SK-N-MC (cell line): ENCODE measurements around the gene CCSAP.

ENCODE experiments used
- EZH2 ChIP-seq: fragments of 200-600 bp; sonication (generic); IDR thresholded peaks from one replicate; pipeline ENCODE4 v1.6.1; 2017; ENCODE audit warnings: antibody characterized with exemption
- FOXP2 ChIP-seq: optimal IDR thresholded peaks from 2 replicates; pipeline ENCODE3; 2011; ENCODE audit warnings: mild to moderate bottlenecking, moderate library complexity; ENCODE audit not compliant: insufficient read depth; ENCODE audit errors: extremely low read length, control extremely low read depth
- POLR2AphosphoS5 ChIP-seq: IDR thresholded peaks from 2 replicates; pipeline ENCODE4 v1.6.1; 2012; ENCODE audit warnings: mild to moderate bottlenecking, low read depth, low read length, borderline replicate concordance

DNA sequence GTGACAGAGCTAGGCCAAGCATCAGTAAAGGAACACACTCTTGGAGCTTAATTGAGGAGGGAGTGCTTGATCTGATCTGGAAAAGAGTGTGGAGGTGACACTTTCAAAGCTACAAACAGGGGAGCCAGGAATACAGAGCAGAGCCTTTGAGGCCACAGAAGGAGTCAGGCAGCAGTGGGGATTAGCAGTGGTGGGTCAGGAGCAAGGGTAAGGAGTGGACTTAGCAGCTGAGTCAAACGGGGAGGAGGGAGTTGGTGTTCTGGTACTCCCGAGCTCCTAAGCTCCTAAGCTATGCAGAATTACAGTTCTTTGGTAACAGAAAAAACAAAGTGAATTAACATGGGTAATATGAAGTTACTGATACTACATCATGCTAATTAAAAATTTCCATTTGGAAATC lies 57.4 kb downstream of the CCSAP start:
- TF ChIP-seq EZH2, result no peak
- no peak for TF ChIP-seq POLR2AphosphoS5
- no peak for TF ChIP-seq FOXP2
